Measurements from ENCODE around the gene STK31. TPM values are rescaled to one million over a fixed set of nuclear protein-coding genes. Genes with fewer than 3 reads are reported as not detected.
"Not testable (repeated sequence)": the region's sequence is repeated elsewhere in the genome, so short reads cannot be mapped to it uniquely, and the experiment has no call there.

STK31 gene
- total and polyA plus RNA-seq, 11 donors, result 0.11 to 0.84 (median 0.20) TPM; not detected in 5

DNA sequence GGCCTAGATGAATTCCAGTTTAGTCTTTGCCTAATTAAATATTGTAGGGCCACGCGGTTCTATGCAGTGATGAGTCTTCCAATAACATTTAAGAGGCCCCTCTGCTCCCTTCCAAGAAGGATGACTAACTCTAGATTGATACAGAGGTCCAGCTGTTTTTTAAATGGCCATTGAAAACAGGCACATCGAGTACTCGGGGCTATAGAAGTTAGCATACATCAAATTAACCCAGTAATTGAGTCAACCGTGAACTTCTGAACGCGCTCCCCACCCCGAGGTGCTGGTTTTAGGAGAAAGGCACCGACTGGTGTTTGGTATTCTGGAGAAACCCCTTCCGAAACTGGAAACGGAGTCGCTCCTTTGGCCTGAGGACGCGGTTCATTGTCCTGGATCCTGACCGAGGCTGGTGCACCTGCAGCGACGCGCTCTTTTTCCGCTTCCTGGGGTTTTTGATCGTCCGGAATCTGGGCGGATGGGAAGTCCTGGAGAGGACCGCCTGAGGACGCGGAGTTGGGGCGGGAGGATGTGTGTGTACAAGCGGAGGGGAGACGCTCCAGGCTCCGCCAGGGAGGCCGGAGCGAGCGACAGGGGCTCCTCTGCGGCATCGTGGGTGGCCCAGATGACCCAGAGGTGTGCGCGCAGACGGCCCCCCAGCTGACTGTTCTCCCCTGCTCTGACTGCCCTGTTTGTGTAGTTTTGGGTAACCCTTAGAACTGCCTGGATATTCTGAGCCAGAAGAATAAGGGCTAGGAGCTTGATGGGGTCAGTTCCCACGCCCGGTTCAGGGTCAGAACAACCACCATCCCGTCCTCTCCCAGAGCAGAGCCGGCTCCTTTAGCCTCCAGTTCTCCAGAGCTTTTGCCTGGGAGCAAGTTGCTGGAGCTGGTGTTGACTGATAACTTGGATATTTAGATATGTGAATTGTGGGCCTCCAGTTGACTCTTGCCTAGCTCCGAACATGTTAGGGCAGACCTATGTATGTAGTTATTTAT is 29.3 kb upstream of the STK31 start:
- ATAC-seq (peak; percentile 68 to 80 (median 70)), DNase-seq (peak; percentile 66 to 74 (median 69))
- intact Hi-C loops (cut with DNase I), result loop anchor here in 9 of 10 donors (1.0 to 5.0 kb wide), 5 partner anchors 82 to 148 kb away; partner anchors contain the start of gene CCDC126 (in 7 of the 9)
- H3K9me3 ChIP-seq, result no peaks in the 10 kb centered on the region
- H3K27me3 ChIP-seq, result no peaks in the 10 kb centered on the region
- WGBS, 4 donors, result 6% methylated on average over 40 to 42 of the region's 42 CpGs
- peaks cover 0 to 19% (median 7%) of the 10 kb centered on the region in 12 donors for H3K4me1 ChIP-seq
- H3K36me3 ChIP-seq, result peaks cover 0 to 5% (median 0%) of the 10 kb centered on the region in 9 donors
- no peak for TF ChIP-seq POLR2A (IDR thresholded peaks at IDR 0.05)
- TF ChIP-seq, protein P1, sequence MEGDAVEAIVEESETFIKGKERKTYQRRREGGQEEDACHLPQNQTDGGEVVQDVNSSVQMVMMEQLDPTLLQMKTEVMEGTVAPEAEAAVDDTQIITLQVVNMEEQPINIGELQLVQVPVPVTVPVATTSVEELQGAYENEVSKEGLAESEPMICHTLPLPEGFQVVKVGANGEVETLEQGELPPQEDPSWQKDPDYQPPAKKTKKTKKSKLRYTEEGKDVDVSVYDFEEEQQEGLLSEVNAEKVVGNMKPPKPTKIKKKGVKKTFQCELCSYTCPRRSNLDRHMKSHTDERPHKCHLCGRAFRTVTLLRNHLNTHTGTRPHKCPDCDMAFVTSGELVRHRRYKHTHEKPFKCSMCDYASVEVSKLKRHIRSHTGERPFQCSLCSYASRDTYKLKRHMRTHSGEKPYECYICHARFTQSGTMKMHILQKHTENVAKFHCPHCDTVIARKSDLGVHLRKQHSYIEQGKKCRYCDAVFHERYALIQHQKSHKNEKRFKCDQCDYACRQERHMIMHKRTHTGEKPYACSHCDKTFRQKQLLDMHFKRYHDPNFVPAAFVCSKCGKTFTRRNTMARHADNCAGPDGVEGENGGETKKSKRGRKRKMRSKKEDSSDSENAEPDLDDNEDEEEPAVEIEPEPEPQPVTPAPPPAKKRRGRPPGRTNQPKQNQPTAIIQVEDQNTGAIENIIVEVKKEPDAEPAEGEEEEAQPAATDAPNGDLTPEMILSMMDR (IDR thresholded peaks at IDR 0.05), result no peak
- peak overlapping the region; percentile 60 to 96 (median 84) for H3K4me3 ChIP-seq
- H3K27ac ChIP-seq, result peak overlapping the region; percentile 53 to 86 (median 82)

- H3K9me3 ChIP-seq, ATAC-seq, H3K4me3 ChIP-seq, H3K27me3 ChIP-seq, H3K27ac ChIP-seq, DNase-seq: not testable (repeated sequence)
- Histone ChIP-seq H3K36me3 (peaks cover 0 to 17% (median under 1%) of the 10 kb centered on the region in 9 donors), H3K4me1 (peaks cover 0 to 25% (median 8%) of the 10 kb centered on the region in 12 donors)
- 70 to 92% (median 83%) methylated on average over 6 of the region's 6 CpGs for WGBS, 4 donors
- intact Hi-C loops (cut with DNase I), result loop anchor here in 5 of 10 donors (5.0 kb wide), 1 partner anchor 87 kb away; the partner anchor contains the start of gene CCDC126 (in 5 of the 5)
Observed at GRCh38 chr7:23684041-23684440, 26.0 kb upstream of the STK31 start.

- 44 to 61% (median 50%) methylated on average over 3 of the region's 3 CpGs for WGBS, 4 donors
- intact Hi-C loops (cut with DNase I), result no loop called here
- no peaks in the 10 kb centered on the region for H3K9me3 ChIP-seq
- peak in 2 of 4 donors; percentile 18 to 56 for ATAC-seq
- peaks cover 0 to 25% (median 8%) of the 10 kb centered on the region in 12 donors for H3K4me1 ChIP-seq
- no peak for DNase-seq
- peak overlapping the region in 1 of 12 donors; percentile 22 for H3K27ac ChIP-seq
- no peaks in the 10 kb centered on the region for H3K27me3 ChIP-seq
- TF ChIP-seq, protein P1 (IDR thresholded peaks at IDR 0.05), result no peak
- no peak for TF ChIP-seq POLR2A (IDR thresholded peaks at IDR 0.05)
- H3K4me3 ChIP-seq, result no peak overlapping the region
- H3K36me3 ChIP-seq, result peaks cover 0 to 33% (median 8%) of the 10 kb centered on the region in 9 donors
Observed at GRCh38 chr7:23685731-23686130, 24.3 kb upstream of the STK31 start.

- no peak overlapping the region for H3K27ac ChIP-seq
- DNase-seq (peak in 1 of 5 donors; percentile 38), ATAC-seq (peak in 3 of 4 donors; percentile 45 to 64 (median 46))
- intact Hi-C loops (cut with DNase I), result no loop called here
- no peaks in the 10 kb centered on the region for H3K27me3 ChIP-seq
- H3K9me3 ChIP-seq, result no peaks in the 10 kb centered on the region
- WGBS, 4 donors, result 42 to 61% (median 55%) methylated on average over 2 of the region's 2 CpGs
- peaks cover 0 to 14% (median 0%) of the 10 kb centered on the region in 12 donors for H3K4me1 ChIP-seq
- TF ChIP-seq, protein P1 (IDR thresholded peaks at IDR 0.05), result no peak
- no peak for TF ChIP-seq POLR2A (IDR thresholded peaks at IDR 0.05)
- no peak overlapping the region for H3K4me3 ChIP-seq
- H3K36me3 ChIP-seq, result peaks cover 0 to 45% (median 21%) of the 10 kb centered on the region in 9 donors
Observed at GRCh38 chr7:23687011-23687410, 23.0 kb upstream of the STK31 start.

Data from heart left ventricle (tissue), 16 donors.